HUES48 (cell line): ENCODE measurements around the gene PON1.

Experiments used
- H3K27ac ChIP-seq: one replicate; pipeline ENCODE4 v1.7.0; 2013; ENCODE audit warnings: low read depth, low read length, inconsistent platforms
- H3K27me3 ChIP-seq: 2 replicates; pipeline ENCODE4 v1.6.1; 2013; ENCODE audit warnings: mild to moderate bottlenecking, low read length; ENCODE audit not compliant: control insufficient read depth, insufficient read depth
- H3K36me3 ChIP-seq: 2 replicates; pipeline ENCODE4 v1.6.1; 2013; ENCODE audit warnings: low read length; ENCODE audit not compliant: control insufficient read depth, insufficient read depth
- H3K4me1 ChIP-seq: 2 replicates; pipeline ENCODE4 v1.6.1; 2013; ENCODE audit warnings: mild to moderate bottlenecking, low read length; ENCODE audit not compliant: control insufficient read depth, insufficient read depth
- H3K4me3 ChIP-seq: 2 replicates; pipeline ENCODE4 v1.5.1; 2013; ENCODE audit warnings: mild to moderate bottlenecking, low read depth, low read length
- H3K9ac ChIP-seq: 2 replicates; pipeline ENCODE4 v1.6.1; 2013; ENCODE audit warnings: mild to moderate bottlenecking, low read depth, low read length, moderate library complexity
- H3K9me3 ChIP-seq: 2 replicates; pipeline ENCODE4 v1.6.1; 2013; ENCODE audit warnings: low read length; ENCODE audit not compliant: control insufficient read depth, insufficient read depth

Gene PON1

GRCh38 chr7:95296456-95296855 is 27.9 kb downstream of the PON1 start:
- no peak overlapping the region for H3K9ac ChIP-seq
- H3K4me1 ChIP-seq: no peaks in the 10 kb centered on the region
- no peaks in the 10 kb centered on the region for H3K27me3 ChIP-seq
- H3K27ac ChIP-seq: no peak overlapping the region
- no peaks in the 10 kb centered on the region for H3K9me3 ChIP-seq
- H3K36me3 ChIP-seq: no peaks in the 10 kb centered on the region
- no peak overlapping the region for H3K4me3 ChIP-seq

- no peaks in the 10 kb centered on the region for H3K9me3 ChIP-seq
- no peaks in the 10 kb centered on the region for H3K4me1 ChIP-seq
- peaks cover 6% of the 10 kb centered on the region; the same call in 1 of the 2 replicates for H3K36me3 ChIP-seq
- H3K27me3 ChIP-seq: no peaks in the 10 kb centered on the region
- H3K27ac ChIP-seq: no peak overlapping the region
- H3K4me3 ChIP-seq: no peak overlapping the region
- no peak overlapping the region for H3K9ac ChIP-seq
These were observed 28.9 kb downstream of the PON1 start for GRCh38 chr7:95295397-95295796.

GRCh38 chr7:95290166-95290830 is 34.0 kb downstream of the PON1 start:
- Histone ChIP-seq H3K4me3 (no peak overlapping the region), H3K9me3 (no peaks in the 10 kb centered on the region), H3K4me1 (peaks cover 5% of the 10 kb centered on the region; the same call in 1 of the 2 replicates), H3K9ac (no peak overlapping the region), H3K27me3 (no peaks in the 10 kb centered on the region), H3K36me3 (peaks cover 11% of the 10 kb centered on the region), H3K27ac (no peak overlapping the region)

DNA sequence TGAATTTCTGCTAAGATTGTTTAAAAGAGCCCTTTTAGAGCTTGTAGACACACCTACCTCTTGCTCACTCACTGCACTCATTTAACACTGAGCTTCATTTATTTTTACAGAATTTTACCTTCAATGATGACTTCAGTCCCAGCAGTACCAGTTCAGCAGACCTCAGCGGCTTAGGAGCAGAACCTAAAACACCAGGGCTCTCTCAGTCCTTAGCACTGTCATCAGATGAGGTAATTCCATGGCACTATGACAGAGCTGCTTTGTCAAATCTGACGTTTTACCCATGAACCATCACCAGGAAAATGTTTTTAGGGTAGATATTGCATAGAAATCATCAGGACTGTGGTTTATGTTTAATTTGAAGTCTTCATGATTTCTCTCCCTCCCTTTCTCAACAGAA is 38.2 kb downstream of the PON1 start:
- Histone ChIP-seq H3K4me3 (no peak overlapping the region), H3K36me3 (peaks cover 11% of the 10 kb centered on the region), H3K4me1 (peaks cover 5% of the 10 kb centered on the region; the same call in 1 of the 2 replicates), H3K27me3 (no peaks in the 10 kb centered on the region), H3K27ac (no peak overlapping the region), H3K9ac (no peak overlapping the region), H3K9me3 (no peaks in the 10 kb centered on the region)

DNA sequence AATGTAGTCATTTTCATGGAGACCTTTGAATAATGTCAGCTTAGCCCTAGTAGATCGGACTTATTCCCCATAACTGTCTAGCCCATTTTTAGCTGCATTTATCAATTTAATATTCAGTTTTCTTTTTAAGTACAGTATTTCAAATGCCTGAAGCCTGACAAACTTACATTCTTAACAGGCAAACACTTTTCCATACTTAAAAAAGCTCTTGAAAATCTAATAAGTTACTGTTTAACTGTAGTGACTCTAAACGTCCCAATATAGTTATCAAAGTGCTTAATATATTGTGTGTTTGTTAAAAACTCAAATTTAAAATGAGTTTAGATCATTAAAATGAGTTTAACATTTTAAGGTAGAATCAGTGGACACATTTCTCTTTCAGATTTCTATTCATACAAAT is 44.9 kb downstream of the PON1 start:
- Histone ChIP-seq H3K36me3 (no peaks in the 10 kb centered on the region), H3K27me3 (no peaks in the 10 kb centered on the region), H3K27ac (no peak overlapping the region), H3K4me1 (no peaks in the 10 kb centered on the region), H3K4me3 (no peak overlapping the region), H3K9ac (no peak overlapping the region), H3K9me3 (no peaks in the 10 kb centered on the region)

DNA sequence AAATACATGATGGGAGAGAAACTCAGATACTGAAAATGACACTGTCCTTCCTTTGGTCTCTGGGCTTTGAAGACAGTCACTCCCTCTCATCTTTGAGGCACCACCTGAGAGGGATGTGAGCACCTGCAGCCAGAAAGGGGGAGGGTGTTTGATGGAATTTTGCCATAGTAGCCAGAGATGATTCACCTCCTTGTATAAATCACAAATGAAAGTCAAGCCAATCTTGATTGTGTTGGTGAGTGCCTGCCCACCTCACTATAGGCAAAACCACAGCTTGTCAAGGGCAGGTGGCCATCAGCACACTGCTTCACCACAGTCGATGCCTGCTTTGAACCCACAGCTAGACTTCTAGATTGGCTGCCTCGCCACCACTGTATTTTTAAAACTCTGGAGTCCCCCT is 48.2 kb downstream of the PON1 start:
- H3K9me3 ChIP-seq: no peaks in the 10 kb centered on the region
- peaks cover 4% of the 10 kb centered on the region; the same call in 1 of the 2 replicates for H3K36me3 ChIP-seq
- H3K27me3 ChIP-seq: no peaks in the 10 kb centered on the region
- no peak overlapping the region for H3K4me3 ChIP-seq
- H3K27ac ChIP-seq: no peak overlapping the region
- no peaks in the 10 kb centered on the region for H3K4me1 ChIP-seq
- no peak overlapping the region for H3K9ac ChIP-seq

- Histone ChIP-seq H3K36me3 (peaks cover 4% of the 10 kb centered on the region), H3K9ac (no peak overlapping the region), H3K9me3 (no peaks in the 10 kb centered on the region), H3K27me3 (no peaks in the 10 kb centered on the region), H3K4me3 (no peak overlapping the region), H3K4me1 (peaks cover 9% of the 10 kb centered on the region; the same call in 1 of the 2 replicates), H3K27ac (no peak overlapping the region)
These were observed 54.7 kb downstream of the PON1 start for GRCh38 chr7:95269640-95270039.

DNA sequence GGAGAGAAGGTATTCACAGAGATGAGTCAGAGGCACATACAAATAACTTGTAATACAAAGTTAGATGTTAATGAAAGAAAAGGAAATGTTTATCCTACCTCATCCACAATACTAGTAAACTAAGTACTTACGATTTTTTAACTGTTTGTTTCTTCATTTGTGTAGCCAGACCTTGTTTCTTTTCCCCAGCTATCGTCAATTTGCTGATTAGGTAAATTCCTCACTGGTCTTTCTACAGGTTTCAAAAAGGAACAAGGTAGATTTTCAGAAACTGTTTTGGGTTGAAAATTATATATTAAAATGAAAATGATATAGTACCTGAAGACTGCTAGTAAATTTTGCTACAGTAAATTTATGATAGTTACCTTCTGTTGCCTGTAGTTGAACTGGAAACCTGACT is 56.6 kb downstream of the PON1 start:
- Histone ChIP-seq H3K4me3 (no peak overlapping the region), H3K27me3 (no peaks in the 10 kb centered on the region), H3K9ac (no peak overlapping the region), H3K4me1 (peaks cover 10% of the 10 kb centered on the region), H3K36me3 (no peaks in the 10 kb centered on the region; the same call in 1 of the 2 replicates), H3K27ac (no peak overlapping the region), H3K9me3 (no peaks in the 10 kb centered on the region)

- no peaks in the 10 kb centered on the region for H3K9me3 ChIP-seq
- no peaks in the 10 kb centered on the region; the same call in 1 of the 2 replicates for H3K36me3 ChIP-seq
- H3K9ac ChIP-seq: no peak overlapping the region
- H3K27ac ChIP-seq: no peak overlapping the region
- no peaks in the 10 kb centered on the region for H3K27me3 ChIP-seq
- H3K4me3 ChIP-seq: no peak overlapping the region
- peaks cover 17% of the 10 kb centered on the region for H3K4me1 ChIP-seq
These were observed 58.7 kb downstream of the PON1 start for GRCh38 chr7:95265634-95266033.

DNA sequence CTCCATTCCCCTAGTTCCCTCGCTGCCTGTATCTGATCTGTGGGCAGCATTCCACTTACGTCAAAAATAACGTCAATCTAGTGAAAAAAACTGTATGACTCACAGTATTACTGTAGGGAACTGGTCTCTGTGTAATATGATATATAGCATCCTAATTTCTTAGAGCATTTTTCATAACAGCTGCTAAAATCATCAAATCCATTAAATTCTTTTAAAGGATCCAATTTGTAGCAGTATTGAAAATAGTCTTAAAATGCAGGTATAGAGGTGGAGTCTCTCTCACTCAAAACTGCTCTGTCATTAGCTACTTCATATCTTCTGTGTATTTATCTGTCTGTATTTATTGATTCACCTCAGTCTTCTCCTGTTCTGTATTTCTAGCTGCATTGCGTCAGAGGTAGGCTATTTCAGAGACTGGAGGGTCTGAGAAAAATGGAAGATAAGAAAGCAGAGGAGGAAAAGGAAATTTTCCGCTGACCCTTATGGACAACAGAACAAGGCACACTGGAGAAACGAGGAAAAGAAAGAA is 59.9 kb downstream of the PON1 start:
- H3K27ac ChIP-seq: no peak overlapping the region
- H3K9ac ChIP-seq: no peak overlapping the region

DNA sequence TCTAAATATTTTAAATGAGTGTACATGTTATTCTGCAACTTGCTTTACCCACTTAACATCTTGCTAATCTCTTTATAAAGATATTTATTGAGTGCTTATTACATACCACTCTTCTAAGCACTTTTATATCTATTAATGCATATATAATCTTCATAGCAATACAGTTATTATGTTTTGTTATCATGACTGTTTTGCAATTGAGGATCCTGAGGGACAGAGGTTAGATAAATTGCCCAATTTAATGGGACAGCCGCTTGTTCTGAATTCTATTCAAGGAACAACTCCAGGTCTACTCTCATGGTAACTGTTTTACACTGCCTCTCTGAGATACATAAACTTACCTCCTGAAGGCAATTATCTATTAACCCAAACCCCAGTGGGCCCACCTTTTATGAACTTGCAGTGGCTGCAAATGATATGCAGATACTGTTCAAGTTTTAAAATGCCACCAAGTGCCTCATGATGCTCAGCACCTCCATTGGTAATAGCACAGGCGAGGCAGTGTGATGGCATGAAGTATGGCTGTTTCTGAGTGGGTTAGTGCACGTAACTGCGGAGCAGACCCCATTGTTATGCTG is 60.5 kb downstream of the PON1 start:
- H3K4me1 ChIP-seq: peaks cover 17% of the 10 kb centered on the region
- H3K36me3 ChIP-seq: no peaks in the 10 kb centered on the region
- H3K27me3 ChIP-seq: no peaks in the 10 kb centered on the region
- H3K9me3 ChIP-seq: no peaks in the 10 kb centered on the region
- no peak overlapping the region for H3K27ac ChIP-seq
- no peak overlapping the region for H3K9ac ChIP-seq
- H3K4me3 ChIP-seq: no peak overlapping the region

More for the DNA sequence above, 59.9 kb downstream of the PON1 start:
- Histone ChIP-seq H3K4me1 (peaks cover 17% of the 10 kb centered on the region), H3K4me3 (no peak overlapping the region), H3K27me3 (no peaks in the 10 kb centered on the region), H3K9me3 (no peaks in the 10 kb centered on the region), H3K36me3 (no peaks in the 10 kb centered on the region; the same call in 1 of the 2 replicates)
